Astrocyte (in vitro differentiated cells and primary cell): ENCODE results near the gene NXNL1.
A peak's percentile ranks its signal among the peaks of the same experiment; 100 is the strongest.

Experiments used
- CTCF ChIP-seq: IDR thresholded peaks from 2 replicates; pipeline ENCODE4 v1.5.1; 2011; ENCODE audit warnings: low read depth, mild to moderate bottlenecking, inconsistent platforms, low read length, moderate library complexity; ENCODE audit not compliant: insufficient read depth
- EZH2 ChIP-seq: IDR thresholded peaks from 2 replicates; pipeline ENCODE4 v1.6.1; 2012; ENCODE audit warnings: mild to moderate bottlenecking, low read length, inconsistent platforms; ENCODE audit not compliant: insufficient read depth

GRCh38 chr19:17441241-17442021 lies 19.3 kb downstream of the NXNL1 start:
- TF ChIP-seq EZH2 (no peak), CTCF (peak; percentile 50)
